ENCODE data around the gene BDKRB1. TPM values are rescaled to one million over a fixed set of nuclear protein-coding genes. Genes with fewer than 3 reads are reported as not detected.

The BDKRB1 gene
- total RNA-seq, 1 donor from 2014 or later = 0.20 TPM

GRCh38 chr14:96261772-96262655, 6.0 kb downstream of the BDKRB1 start:
- no peak for DNase-seq

DNA sequence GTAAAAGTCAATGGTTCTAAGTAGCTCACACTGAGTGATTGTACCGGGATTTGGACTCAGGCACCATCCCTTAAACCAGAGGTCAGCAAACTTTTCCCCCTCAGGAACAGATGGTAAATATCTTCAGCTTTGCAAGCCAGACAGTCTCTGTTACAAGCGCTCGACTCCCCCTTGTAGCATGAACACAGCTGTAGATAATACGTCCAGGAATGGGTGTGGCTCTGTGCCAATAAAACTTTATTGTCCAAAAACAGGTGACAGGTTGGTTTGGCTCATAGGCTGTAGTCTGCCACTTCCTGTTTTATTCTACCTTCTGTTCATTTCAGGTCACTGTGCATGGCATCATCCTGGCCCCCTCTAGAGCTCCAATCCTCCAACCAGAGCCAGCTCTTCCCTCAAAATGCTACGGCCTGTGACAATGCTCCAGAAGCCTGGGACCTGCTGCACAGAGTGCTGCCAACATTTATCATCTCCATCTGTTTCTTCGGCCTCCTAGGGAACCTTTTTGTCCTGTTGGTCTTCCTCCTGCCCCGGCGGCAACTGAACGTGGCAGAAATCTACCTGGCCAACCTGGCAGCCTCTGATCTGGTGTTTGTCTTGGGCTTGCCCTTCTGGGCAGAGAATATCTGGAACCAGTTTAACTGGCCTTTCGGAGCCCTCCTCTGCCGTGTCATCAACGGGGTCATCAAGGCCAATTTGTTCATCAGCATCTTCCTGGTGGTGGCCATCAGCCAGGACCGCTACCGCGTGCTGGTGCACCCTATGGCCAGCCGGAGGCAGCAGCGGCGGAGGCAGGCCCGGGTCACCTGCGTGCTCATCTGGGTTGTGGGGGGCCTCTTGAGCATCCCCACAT, 7.6 kb downstream of the BDKRB1 start:
- peak; percentile 4 for DNase-seq

DNA sequence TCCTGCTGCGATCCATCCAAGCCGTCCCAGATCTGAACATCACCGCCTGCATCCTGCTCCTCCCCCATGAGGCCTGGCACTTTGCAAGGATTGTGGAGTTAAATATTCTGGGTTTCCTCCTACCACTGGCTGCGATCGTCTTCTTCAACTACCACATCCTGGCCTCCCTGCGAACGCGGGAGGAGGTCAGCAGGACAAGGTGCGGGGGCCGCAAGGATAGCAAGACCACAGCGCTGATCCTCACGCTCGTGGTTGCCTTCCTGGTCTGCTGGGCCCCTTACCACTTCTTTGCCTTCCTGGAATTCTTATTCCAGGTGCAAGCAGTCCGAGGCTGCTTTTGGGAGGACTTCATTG, 8.2 kb downstream of the BDKRB1 start:
- no peak for DNase-seq

DNA sequence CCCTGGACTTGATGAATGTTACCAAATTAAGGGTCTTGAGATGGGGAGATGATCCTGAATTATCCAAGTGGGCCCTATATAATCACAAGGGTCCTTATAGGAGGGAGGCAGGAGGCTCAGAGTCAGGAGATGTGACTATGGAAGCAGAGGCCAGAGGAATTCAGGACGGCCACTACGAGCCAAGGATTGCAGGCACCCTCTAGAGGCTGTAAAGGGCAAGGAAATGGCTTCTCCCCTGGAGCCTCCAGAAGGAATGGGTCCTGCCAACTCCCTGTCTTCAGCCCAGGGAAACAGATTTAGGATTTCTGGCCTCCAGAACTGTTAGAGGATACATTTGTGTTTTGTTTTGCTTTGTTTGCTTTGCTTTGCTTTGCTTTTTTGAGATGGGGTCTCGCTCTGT, 8.8 kb downstream of the BDKRB1 start:
- no peak for DNase-seq

DNA sequence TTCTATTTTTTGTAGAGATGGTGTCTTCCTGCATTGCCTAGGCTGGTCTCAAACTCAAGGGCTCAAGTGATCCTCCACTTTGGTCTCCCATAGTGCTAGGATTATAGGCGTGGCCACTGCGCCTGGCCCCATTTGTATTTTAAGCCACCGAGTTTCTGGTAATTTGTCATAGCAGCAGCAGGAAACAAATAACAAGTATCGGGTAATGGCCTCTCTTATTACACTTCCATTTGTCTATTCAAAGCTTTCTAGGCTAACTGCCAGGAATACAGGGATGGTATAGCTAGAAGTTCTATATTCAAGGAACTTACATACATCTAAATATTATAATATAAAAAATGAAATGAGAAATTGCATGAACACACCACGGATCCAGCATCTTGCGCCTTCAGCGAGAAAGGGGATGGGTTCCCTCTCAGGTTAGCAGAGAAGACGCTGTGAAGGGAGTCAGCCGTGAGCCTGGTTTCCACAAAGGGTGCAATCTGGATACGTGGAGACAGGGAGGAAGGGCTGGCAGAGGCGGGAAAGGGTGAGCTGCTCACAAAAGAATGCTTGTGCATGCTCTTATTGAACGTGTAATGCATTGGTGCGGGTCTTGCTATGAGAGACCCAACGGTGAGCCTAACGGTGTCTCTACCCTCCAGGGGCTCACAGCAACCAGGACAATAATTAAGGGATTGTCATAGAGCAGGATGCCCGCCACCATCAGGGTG, 9.5 kb downstream of the BDKRB1 start:
- no peak for DNase-seq

DNA sequence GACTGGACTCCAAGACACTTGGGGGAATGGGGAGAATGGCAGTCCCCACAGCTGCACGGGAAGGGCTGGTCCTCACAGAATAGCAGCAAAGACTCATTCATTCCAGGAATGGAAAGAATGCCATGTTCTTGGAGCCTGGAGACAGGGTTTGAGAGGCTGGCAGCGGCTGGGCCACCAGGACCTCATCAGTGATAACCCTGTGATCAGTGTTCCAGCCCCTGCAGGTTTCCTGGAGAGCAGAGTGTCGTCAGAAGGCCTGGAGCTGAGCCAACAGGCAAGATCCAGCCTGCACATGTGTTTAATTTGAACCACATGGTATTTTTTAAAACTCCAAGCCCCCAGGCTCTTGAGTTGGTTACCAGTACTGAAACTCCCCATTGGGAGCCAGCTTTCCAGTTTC, 11.3 kb downstream of the BDKRB1 start:
- DNase-seq = peak; percentile 60

DNA sequence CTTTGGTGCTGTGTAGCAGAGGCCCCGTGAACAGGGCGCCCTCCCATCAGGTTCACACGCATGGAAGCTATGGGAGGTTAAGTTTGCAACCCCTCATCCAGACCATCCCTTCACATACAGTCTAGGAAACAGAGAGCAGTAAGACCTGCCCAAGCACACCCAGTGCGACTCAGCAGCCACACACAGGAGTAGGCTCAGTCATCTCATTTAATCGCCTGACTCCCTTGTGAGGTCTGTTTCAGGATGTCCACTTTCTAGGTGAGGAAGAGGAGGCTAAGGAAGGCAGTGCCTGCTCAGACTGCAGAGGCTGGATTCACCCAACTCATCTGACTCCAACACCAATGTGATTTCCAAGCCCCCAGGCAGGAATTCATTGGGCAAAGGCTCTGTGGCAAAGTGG, 11.9 kb downstream of the BDKRB1 start:
- no peak for DNase-seq

GRCh38 chr14:96268431-96269358, 12.7 kb downstream of the BDKRB1 start:
- peak; percentile 11 for DNase-seq

GRCh38 chr14:96269359-96269710, 13.3 kb downstream of the BDKRB1 start:
- no peak for DNase-seq

DNA sequence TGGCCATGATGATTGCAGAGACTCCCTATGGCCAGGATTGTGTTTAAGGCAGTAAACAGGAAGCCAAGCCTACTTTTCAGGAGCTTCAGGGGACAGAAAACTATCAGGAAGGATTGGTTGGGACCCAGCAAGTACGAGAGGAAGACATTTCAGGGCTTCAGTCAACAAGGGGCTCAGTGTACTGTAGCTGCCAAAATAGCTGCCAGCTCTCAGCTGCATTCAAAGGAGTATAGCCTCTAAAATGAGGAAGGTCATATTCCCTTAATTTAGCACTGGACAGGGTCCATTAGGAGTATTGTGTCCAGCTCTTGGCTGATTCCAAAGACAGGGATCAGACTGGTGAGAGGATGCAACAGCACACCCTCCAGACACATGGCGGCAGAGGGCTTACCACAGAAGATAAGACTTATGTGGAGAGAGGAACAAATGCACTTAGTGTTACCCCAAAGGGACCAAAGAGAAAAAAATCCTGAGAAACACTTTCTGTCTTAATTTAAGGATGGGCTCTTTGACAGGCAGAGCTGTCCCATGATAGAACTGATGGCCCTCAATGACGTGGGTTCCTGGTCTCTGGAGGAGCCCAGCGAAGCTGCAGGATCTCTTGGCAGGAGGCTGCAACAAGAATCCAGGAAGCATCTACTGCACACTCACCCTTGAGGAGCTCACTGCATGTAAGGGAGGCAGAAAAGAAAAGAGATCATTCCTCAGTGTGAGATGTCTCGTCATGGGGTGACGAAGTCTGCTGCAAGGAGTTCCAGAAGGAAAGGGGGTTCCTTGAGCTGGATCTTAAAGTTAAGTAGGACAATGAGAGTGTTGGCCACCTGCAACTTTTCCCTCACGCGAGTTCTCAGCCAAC, 14.8 kb downstream of the BDKRB1 start:
- no peak for DNase-seq

- DNase-seq = no peak
Measured at GRCh38 chr14:96271421-96271762, 15.4 kb downstream of the BDKRB1 start.

DNA sequence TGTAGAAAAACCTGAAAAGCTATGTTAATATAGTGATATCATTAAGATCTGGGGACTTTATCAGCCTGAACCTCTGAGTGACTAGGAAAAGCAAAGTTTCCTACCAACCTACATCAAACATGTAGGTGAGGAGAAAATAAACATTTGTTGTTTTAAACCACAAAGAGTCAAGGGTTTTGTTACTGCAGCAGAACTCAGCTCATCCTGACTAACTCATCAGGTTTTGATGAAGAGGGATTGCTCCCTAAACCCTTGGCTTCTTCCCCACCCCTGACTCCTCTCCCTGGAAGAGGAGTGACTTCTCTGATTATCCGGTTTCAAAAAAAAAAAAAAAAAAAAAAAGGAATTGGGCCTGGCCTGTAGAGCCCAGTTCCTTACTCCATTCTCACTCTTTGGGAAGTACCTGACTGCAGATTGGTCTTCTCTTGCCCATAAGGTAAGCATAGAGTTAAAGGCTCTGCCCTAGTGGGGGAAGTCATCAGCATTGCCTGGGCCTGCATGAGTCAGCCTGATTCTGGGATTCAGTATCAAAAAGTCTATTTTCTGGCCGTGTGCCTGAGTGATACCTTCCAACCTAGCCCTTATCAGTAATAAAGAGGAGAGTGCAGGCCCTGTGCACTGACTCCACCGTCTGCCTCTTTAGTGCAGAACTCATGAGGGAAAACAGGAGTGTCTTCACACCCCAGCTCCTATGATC, 16.9 kb downstream of the BDKRB1 start:
- DNase-seq = no peak

DNA sequence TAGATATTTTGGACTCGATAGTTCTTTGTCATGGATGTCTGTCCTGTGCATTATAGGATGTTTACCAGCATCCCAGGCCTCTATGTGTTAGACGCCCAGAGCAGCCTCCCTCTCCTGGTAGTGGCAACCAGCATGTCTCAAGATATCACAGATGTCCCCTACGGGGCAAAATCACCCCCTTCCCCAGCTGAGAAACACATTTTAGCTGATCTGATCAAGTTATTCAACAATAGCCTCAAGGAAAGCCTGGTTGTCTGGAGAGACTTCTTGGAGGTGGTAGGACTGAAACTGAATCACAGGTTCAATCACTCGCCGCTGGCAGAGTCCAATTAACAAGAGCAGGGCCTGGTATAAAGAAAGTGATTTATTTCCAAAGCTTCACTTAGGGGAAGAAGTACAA, 17.6 kb downstream of the BDKRB1 start:
- no peak for DNase-seq

GRCh38 chr14:96274122-96274521, 18.1 kb downstream of the BDKRB1 start:
- DNase-seq = no peak

GRCh38 chr14:96274543-96274942, 18.5 kb downstream of the BDKRB1 start:
- no peak for DNase-seq

DNA sequence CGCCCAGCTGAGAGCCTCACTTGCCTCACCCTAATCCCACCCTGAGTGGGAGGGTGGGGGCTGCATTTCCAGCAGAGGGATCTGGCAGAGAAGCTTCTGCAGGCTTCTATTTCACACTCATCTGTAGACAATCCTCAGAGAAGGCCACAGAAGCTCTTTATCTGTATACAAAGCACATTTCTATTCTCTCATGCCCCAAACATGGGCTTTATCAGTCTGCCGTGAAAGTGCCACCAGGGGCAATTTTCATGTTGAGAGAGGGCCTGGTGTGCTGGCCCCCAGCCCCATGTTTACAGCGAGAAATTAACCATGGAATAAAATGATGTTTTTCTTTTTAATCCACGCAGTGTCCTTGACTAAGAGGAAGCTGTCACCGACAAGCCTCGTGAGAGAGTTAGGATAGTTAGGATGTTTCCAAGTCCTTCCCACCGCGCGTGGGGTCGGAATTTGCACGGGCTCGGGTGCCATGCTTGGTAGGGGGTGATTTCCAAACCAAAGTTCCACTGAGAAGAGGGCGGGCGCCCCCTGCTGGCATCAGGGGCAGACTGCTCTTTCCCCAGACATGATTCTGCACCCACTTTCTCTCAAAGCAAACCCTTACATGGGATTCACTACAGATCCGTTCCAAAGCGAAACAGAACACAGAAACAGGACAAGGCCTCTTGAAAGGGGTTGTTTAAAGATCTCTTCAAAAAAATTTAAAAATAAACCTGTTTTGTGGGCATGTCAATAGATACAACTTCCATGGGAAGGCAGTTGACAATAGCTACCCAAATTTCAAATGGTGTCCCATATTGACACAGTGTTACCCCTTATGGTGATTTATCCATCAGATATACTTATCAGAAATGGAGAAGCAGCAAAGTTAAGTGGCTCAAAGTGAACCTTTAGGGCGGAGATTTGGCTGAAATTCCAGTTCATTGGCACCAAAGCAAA, 19.4 kb downstream of the BDKRB1 start:
- no peak for DNase-seq

GRCh38 chr14:96277890-96278289, 21.9 kb downstream of the BDKRB1 start:
- DNase-seq = no peak

DNA sequence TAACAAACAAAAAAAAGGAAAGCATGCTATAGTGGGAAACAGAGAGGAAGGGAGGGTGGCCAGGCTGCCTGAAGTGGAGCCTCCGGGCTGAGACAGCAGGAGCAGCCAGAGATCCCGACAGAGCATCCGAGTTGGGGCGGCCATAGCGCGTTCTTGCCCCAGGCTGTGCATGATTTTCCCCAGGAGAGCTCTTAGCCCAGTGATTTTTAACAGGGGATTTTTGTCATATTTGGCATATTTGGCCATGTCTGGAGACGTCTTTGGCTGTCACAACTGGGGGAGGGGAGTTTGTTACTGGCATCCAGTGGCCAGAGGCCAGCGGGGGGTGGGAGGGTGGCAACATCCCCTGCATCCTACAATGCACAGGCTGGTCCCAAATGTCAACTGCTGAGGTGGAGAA, 23.6 kb downstream of the BDKRB1 start:
- DNase-seq = no peak

- DNase-seq = no peak
Measured at GRCh38 chr14:96280104-96280503, 24.1 kb downstream of the BDKRB1 start.

Measured in skin of body (tissue), 2 donors.